Type B pancreatic cell (in vitro differentiated cells): ENCODE data around the gene MIA. TPM values are rescaled to one million over a fixed set of nuclear protein-coding genes. Genes with fewer than 3 reads are reported as not detected.
"Not testable (repeated sequence)": the region's sequence is repeated elsewhere in the genome, so short reads cannot be mapped to it uniquely, and the experiment has no call there.

ENCODE experiments used
- DNase-seq: peaks from one replicate; pipeline ENCODE4 v3.0.0; 2021; ENCODE audit warnings: mixed read lengths; ENCODE audit not compliant: unreplicated experiment; ENCODE audit errors: extremely low spot score
- H3K27ac Mint-ChIP-seq: 2 replicates; pipeline ENCODE4 v1.8.0; 2021; ENCODE audit warnings: mild to moderate bottlenecking, mixed read lengths
- H3K27me3 Mint-ChIP-seq: 2 replicates; pipeline ENCODE4 v1.8.0; 2021; ENCODE audit warnings: mixed read lengths
- H3K36me3 Mint-ChIP-seq: 2 replicates; pipeline ENCODE4 v1.8.0; 2021; ENCODE audit warnings: mixed read lengths
- H3K4me1 Mint-ChIP-seq: one replicate; pipeline ENCODE4 v1.8.0; 2021; ENCODE audit warnings: mixed read lengths; ENCODE audit not compliant: unreplicated experiment
- H3K4me3 Mint-ChIP-seq: 2 replicates; pipeline ENCODE4 v1.8.0; 2021; ENCODE audit warnings: mild to moderate bottlenecking, mixed read lengths
- H3K9me3 Mint-ChIP-seq: 2 replicates; pipeline ENCODE4 v1.8.0; 2021; ENCODE audit warnings: mixed read lengths
- total RNA-seq: library from RNA; stranded (reverse); gene quantifications from 2 replicates; pipeline ENCODE4 v1.2.1, GENCODE V29; 2021; ENCODE audit warnings: low replicate concordance
- TF ChIP-seq, protein P1 (sequence below): fragments of 200-600 bp; sonication (generic); conservative IDR thresholded peaks from 2 replicates; pipeline ENCODE4 v1.5.0; 2021; ENCODE audit warnings: antibody characterized with exemption, mild to moderate bottlenecking

MIA gene
- total RNA-seq, 1 donor from 2014 or later: 3.2 TPM

DNA sequence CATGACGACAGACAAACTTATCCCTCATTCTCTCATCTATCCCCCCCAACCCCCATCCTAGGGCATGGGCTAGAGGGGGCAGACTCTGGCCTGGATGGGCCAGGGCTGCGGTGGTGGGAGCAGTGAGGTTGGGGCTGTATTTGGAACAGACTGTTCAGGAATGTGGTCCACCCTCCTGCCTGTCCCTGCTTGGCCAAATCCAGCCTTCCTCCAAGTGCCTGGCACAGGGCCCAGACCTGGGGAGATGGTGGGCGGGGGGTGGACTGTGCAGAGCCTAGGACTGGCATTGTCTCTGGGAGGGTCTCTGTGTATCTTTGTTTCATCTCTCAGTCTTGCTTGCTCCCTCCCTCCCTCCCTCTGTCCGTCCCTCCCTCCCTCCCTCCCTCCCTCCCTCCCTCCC lies 37.9 kb downstream of the MIA start:
- peaks cover 29% of the 10 kb centered on the region for H3K4me1 Mint-ChIP-seq
- DNase-seq: no peak
- H3K27ac Mint-ChIP-seq: peak overlapping the region; percentile 95
- H3K36me3 Mint-ChIP-seq: peaks cover 5% of the 10 kb centered on the region
- no peaks in the 10 kb centered on the region for H3K9me3 Mint-ChIP-seq
- TF ChIP-seq, protein P1, sequence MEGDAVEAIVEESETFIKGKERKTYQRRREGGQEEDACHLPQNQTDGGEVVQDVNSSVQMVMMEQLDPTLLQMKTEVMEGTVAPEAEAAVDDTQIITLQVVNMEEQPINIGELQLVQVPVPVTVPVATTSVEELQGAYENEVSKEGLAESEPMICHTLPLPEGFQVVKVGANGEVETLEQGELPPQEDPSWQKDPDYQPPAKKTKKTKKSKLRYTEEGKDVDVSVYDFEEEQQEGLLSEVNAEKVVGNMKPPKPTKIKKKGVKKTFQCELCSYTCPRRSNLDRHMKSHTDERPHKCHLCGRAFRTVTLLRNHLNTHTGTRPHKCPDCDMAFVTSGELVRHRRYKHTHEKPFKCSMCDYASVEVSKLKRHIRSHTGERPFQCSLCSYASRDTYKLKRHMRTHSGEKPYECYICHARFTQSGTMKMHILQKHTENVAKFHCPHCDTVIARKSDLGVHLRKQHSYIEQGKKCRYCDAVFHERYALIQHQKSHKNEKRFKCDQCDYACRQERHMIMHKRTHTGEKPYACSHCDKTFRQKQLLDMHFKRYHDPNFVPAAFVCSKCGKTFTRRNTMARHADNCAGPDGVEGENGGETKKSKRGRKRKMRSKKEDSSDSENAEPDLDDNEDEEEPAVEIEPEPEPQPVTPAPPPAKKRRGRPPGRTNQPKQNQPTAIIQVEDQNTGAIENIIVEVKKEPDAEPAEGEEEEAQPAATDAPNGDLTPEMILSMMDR: no peak
- H3K4me3 Mint-ChIP-seq: peak overlapping the region; percentile 96
- peaks cover 15% of the 10 kb centered on the region for H3K27me3 Mint-ChIP-seq

DNA sequence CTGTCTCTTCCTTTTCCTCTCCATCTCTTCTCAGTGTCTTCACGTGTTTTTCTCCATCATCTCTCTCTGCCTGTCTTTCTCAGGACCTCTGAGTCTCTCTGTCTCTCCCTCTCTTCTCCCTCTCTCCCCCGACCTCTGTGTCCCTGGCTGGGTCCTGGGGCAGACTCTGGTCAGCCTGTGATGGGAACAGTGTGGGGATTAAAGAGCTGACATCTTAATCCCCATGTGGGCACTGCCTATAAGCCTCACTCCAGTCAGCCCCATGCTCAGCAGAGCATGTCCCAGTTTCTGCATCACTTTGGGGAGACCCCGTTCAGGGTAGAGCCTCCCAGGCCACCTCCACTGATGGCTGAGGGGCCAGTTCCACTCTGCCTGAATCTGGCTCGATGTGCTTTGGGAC lies 39.9 kb downstream of the MIA start:
- peaks cover 41% of the 10 kb centered on the region for H3K4me1 Mint-ChIP-seq
- no peaks in the 10 kb centered on the region for H3K9me3 Mint-ChIP-seq
- TF ChIP-seq, protein P1: no peak
- no peak for DNase-seq
- peaks cover 15% of the 10 kb centered on the region for H3K27me3 Mint-ChIP-seq
- no peak overlapping the region for H3K4me3 Mint-ChIP-seq
- peak overlapping the region; percentile 54 for H3K27ac Mint-ChIP-seq
- H3K36me3 Mint-ChIP-seq: peaks cover 5% of the 10 kb centered on the region

DNA sequence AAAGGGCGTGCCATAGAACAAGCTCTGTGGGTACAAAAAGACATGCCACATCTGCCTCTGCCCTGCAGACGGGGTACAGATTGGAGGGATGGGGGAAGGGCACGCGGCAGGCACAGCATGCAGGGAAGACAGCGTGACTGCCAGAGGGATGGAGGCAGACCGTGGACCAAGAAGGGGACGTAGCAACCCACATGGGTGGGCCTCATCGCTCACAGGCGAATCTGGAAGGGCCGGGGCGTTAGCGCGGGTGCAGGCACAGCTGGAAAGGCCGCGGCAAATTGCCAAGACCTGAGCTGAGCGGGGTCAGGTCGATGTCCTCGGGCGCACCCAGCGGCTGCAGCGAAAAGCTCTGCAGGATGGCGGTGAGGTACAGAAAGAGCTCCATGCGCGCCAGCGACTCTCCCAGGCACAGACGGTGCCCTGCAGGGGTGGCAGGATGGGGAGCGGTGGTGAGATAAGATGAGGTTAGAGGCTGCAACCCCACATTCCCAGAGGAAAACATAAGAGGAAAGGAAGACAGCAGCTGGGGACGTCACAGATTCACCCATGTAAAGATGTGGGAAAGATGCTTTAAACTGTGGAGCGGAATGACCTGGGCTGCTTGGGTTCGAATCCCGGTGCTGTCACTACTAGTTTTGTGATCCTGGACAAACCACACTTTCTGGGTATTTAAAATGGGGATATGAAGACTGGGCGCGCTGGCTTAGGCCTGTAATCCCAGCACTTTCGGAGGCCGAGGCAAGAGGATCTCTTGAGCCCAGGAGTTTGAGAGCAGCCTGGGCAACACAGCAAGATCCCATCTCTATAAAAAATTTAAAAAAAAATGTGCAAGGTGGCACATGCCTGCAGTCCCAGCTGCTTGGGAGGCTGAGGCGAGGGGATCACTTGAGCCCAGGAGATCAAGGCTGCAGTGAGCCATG lies 43.4 kb downstream of the MIA start:
- Mint-ChIP-seq H3K4me3 (peak overlapping the region; percentile 63), H3K27me3 (peaks cover 15% of the 10 kb centered on the region), H3K4me1 (peaks cover 35% of the 10 kb centered on the region), H3K27ac (peak overlapping the region; percentile 29)
- H3K36me3 Mint-ChIP-seq, DNase-seq, H3K9me3 Mint-ChIP-seq: not testable (repeated sequence)
- TF ChIP-seq, protein P1: peak; percentile 58

DNA sequence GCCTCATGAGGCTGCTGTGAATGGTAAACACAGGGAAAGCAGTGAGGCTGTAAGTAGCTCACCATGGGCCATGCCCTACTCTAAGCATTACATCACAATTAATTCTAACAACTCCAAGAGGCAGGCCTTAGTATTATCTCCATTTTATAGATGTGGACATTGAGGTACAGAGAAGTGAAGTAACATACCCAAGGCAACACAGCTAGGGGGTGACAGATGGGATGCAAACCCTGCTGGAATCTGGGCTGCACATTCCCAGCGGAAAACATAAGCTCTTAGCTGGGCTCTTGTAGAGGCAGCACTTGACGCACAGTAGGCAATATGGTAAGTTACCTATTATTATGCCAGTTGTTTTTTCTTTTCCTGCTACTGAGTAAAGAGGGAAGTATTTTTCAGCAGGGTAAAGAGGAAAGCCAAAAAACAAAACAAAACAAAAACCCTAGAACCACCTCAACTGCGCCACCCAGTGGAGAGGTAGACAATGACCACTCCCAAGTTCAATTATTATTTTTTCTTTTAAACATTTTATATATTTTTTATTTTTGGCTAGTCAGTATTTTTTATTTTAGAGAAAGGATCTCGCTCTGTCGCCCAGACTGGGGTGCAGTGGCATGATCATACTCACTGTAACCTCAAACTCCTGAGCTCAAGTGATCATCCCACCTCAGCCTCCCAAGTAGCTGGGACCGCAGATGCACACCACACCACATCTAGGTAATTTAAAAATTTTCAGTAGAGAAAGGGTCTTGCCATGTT lies 44.3 kb downstream of the MIA start:
- not testable (repeated sequence) for H3K27ac Mint-ChIP-seq

DNA sequence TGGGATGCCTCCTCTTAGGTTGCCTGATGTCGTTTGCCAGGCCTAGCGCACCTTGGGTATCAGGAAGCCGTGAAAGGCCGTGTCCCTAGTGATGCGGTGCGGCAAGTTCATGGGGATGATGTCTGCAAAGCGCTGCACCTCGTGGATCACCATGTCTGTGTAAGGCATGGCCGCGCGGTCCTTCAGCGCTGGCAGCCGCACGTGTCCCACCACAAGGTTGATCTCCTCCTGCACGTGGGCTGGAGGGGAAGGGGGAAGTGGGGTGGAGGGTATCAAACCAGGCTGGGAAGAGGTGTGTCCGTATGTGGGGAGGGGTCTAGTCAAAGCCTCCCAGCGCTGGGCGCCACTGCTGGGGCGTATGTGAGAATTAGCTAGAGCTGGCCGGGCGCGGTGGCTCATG lies 46.8 kb downstream of the MIA start:
- H3K4me1 Mint-ChIP-seq: peaks cover 32% of the 10 kb centered on the region

More for the DNA sequence above, 44.3 kb downstream of the MIA start:
- TF ChIP-seq, protein P1: peak; percentile 96
- H3K4me3 Mint-ChIP-seq, DNase-seq, H3K9me3 Mint-ChIP-seq, H3K36me3 Mint-ChIP-seq: not testable (repeated sequence)
- Mint-ChIP-seq H3K27me3 (peaks cover 11% of the 10 kb centered on the region), H3K4me1 (peaks cover 38% of the 10 kb centered on the region)

DNA sequence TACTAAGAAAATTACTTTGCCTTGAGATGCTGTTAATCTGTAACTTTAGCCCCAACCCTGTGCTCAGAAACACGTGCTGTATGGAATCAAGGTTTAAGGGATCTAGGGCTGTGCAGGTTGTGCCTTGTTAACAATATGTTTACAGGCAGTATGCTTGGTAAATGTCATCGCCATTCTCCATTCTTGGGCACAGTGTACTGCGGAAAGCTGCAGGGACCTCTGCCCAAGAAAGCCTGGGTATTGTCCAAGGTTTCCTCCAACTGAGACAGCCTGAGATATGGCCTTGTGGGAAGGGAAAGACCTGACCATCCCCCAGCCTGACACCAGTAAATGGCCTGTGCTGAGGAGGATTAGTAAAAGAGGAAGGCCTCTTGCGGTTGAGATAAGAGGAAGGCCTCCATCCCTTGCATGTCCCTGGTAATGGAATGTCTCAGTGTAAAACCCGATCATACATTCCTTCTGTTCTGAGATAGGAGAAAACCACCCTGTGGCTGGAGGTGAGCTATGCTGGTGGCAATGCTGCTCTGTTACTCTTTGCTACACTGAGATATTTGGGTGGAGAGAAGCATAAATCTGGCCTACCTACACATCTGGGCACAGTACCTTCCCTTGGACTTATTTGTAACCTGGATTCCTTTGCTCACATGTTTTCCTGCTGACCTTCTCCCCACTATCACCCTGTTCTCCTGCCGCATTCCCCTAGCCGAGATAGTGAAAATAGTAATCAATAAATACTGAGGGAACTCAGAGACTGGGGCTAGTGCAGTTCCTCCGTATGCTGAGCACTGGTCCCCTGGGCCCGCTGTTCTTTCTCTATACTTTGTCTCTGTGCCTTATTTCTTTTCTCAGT lies 47.6 kb downstream of the MIA start:
- H3K9me3 Mint-ChIP-seq, H3K4me3 Mint-ChIP-seq, H3K36me3 Mint-ChIP-seq, H3K27me3 Mint-ChIP-seq, DNase-seq: not testable (repeated sequence)
- Mint-ChIP-seq H3K4me1 (peaks cover 32% of the 10 kb centered on the region), H3K27ac (peak overlapping the region; percentile 34)

More for the DNA sequence above, 46.8 kb downstream of the MIA start:
- Mint-ChIP-seq H3K36me3 (peaks cover 3% of the 10 kb centered on the region), H3K27me3 (no peaks in the 10 kb centered on the region), H3K9me3 (no peaks in the 10 kb centered on the region), H3K27ac (peak overlapping the region; percentile 34), H3K4me3 (no peak overlapping the region)
- TF ChIP-seq, protein P1: no peak
- DNase-seq: no peak

DNA sequence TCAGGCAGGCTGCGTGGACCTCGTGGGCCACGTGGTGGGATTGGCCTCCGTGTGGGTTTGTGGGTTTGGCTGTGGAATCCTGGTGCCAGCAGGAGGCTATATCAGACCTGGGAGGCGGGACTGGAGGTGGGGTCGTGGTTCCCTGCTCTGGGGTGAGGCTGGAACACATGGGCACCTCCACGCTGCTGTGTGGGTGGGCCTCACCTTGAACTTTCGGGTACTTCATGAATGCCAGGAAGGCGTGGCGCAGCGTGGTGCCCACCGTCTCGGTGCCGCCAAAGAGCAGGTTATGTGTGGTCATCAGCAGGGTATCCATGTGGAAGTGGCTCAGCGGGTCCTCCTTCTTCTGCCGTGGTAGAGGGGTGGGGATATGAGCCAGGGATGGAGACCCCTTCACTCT lies 49.6 kb downstream of the MIA start:
- H3K9me3 Mint-ChIP-seq, H3K27ac Mint-ChIP-seq, H3K36me3 Mint-ChIP-seq: not testable (repeated sequence)

More for the DNA sequence above, 49.6 kb downstream of the MIA start:
- H3K4me3 Mint-ChIP-seq, DNase-seq, H3K27me3 Mint-ChIP-seq: not testable (repeated sequence)
- peaks cover 19% of the 10 kb centered on the region for H3K4me1 Mint-ChIP-seq
